ENCODE data around the gene C1orf21. TPM values are rescaled to one million over a fixed set of nuclear protein-coding genes. Genes with fewer than 3 reads are reported as not detected.

C1orf21 gene
- total RNA-seq, 1 donor from 2014 or later: 5.5 TPM

GRCh38 chr1:184385865-184386311 is 941 bp upstream of the C1orf21 start:
- intact Hi-C loops (cut with micrococcal nuclease): loop anchor here (1.0 to 5.0 kb wide), 8 partner anchors 225 to 914 kb away; partner anchors contain the start of genes ARPC5, EDEM3, RNF2 and SMG7

DNA sequence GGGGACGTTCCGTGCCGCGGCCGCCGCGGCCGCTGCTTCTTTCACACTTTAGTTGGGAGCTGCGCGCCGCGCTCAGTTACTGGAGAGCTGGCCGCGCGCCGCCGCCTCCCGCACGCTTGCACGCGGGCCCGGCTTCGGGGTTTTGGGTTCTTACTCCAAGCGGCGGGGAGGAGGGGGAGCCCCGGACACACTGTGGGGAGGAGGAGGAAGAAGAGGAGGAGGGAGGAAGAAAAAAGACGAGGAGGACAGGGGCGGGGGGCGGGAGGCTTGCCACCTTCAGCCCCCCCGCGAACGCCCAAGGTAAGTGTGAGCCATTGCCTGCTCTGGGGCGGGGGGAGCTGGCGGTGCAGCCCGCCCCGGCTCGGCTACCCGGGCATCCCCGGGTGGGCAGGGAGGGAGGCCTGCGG is 243 bp downstream of the C1orf21 start:
- intact Hi-C loops (cut with micrococcal nuclease): loop anchor here (1.0 to 5.0 kb wide), 8 partner anchors 104 to 915 kb away; partner anchors contain the start of genes ARPC5, EDEM3, RNF2 and SMG7

- intact Hi-C loops (cut with micrococcal nuclease): loop anchor here (1.0 to 5.0 kb wide), 10 partner anchors 104 to 915 kb away; partner anchors contain the start of genes ARPC5, EDEM3, RNF2 and SMG7
Measured at GRCh38 chr1:184387476-184388318, 868 bp downstream of the C1orf21 start.

GRCh38 chr1:184388319-184388889 is 1.6 kb downstream of the C1orf21 start:
- intact Hi-C loops (cut with micrococcal nuclease): loop anchor here (2.0 to 5.0 kb wide), 5 partner anchors 314 to 916 kb away; partner anchors contain the start of genes ARPC5 and SMG7

DNA sequence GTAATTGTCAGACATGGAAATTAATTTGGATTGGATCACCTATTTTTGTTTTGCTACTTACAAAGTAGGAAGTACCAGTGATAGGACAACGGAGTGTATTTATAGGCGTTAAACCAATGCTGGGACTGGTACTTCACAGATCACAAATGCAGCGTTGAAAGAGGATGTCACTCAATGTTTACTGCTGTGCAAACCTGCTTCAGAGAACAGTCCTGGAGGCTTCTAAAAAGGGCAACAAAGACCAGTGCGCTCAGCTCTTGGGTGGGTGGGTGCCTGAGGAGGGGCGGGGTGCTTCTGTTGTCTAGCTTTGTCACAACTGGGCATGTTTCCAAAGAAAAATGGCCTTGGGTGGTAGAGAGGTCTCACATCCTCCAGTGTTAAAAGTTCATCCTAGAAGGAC is 2.1 kb downstream of the C1orf21 start:
- intact Hi-C loops (cut with micrococcal nuclease): loop anchor here (2.0 to 5.0 kb wide), 5 partner anchors 314 to 917 kb away; partner anchors contain the start of genes ARPC5 and SMG7

DNA sequence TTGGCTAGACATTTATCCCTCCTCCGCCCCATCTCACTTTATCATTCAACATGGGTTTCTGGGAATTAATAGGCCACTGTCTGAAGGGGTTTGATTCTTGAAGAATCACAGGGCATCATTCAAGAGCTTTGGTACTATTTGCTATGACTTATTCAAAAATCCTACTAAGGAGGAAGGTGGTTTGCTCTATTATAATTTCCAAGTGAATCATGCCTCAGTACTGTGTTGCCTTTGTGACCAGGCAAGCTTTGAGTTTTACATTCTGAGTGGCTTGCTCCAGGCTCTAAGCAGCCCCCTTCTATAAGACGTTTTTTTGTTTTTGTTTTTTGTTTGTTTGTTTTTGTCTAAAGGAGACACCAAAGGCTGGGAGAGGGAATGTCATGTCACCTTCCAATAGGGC is 2.6 kb downstream of the C1orf21 start:
- intact Hi-C loops (cut with micrococcal nuclease): loop anchor here (2.0 to 5.0 kb wide), 5 partner anchors 315 to 917 kb away; partner anchors contain the start of genes ARPC5 and SMG7

GRCh38 chr1:184390889-184391288 is 4.1 kb downstream of the C1orf21 start:
- intact Hi-C loops (cut with micrococcal nuclease): no loop called here

DNA sequence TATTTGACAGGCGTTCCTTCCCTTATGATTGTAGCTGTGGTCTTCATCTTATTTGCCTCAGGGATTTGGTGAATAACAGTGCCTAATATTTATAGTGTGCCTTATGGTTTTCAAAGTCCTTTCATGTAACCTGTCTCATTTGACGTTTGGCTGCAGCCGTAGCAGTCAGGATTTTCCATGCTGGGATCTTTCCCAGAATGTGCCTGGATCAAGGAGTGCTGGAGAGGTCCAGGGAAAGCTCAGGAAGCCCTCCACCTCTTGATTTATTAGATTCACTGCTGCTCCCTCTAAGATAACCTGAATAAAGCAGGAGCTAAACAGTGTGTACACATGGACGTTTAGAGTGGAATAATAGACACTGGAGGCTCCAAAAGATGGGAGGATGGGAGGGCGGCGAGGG is 5.2 kb downstream of the C1orf21 start:
- intact Hi-C loops (cut with micrococcal nuclease): no loop called here

- intact Hi-C loops (cut with micrococcal nuclease): no loop called here
Measured at GRCh38 chr1:184392779-184393522, 6.1 kb downstream of the C1orf21 start.

DNA sequence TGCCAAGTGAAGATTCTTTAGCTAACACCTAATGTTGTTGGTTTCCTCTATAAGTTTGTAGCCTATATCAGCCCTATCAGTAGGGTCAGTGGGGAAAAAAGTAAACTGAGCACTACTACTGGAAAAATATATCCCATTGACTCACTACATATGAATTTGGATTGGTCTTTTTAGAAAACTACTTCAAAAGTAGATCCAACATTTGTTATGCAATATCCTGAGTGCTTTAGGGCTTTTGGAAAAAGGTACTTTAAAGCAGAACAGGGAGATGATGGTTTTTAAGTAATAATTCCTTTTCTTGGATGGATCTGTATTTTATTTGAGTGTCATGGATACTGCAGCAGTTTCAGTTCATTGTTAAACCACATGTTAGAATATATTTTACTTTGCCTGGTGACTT is 7.1 kb downstream of the C1orf21 start:
- intact Hi-C loops (cut with micrococcal nuclease): no loop called here

GRCh38 chr1:184395370-184395769 is 8.5 kb downstream of the C1orf21 start:
- intact Hi-C loops (cut with micrococcal nuclease): no loop called here

DNA sequence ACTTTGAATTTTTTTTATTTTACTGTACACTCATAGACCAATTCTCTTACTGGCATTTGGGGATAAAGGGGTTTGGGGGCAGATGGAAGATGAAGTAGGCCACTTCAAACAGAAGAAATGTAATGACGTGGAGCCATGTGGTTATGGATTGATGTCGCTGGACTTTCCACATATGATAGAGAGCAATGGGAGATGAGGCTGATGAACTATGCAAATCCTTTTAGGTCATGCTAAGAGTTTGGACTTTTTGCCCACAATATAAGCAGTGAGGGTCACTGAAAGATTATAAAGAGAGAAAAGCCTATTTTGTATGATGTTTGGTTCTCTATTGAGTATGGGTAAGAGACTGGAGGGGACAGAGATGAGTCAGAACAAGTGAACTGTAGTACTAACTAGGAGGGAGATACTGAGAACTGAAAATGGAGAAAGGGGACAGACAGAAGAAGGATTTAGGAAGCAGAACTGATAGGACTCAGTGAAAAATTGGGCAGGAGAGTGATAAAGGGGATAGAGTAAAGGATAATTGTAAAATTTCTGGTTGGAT is 9.2 kb downstream of the C1orf21 start:
- intact Hi-C loops (cut with micrococcal nuclease): no loop called here

- intact Hi-C loops (cut with micrococcal nuclease): no loop called here
Measured at GRCh38 chr1:184399192-184399847, 12.5 kb downstream of the C1orf21 start.

DNA sequence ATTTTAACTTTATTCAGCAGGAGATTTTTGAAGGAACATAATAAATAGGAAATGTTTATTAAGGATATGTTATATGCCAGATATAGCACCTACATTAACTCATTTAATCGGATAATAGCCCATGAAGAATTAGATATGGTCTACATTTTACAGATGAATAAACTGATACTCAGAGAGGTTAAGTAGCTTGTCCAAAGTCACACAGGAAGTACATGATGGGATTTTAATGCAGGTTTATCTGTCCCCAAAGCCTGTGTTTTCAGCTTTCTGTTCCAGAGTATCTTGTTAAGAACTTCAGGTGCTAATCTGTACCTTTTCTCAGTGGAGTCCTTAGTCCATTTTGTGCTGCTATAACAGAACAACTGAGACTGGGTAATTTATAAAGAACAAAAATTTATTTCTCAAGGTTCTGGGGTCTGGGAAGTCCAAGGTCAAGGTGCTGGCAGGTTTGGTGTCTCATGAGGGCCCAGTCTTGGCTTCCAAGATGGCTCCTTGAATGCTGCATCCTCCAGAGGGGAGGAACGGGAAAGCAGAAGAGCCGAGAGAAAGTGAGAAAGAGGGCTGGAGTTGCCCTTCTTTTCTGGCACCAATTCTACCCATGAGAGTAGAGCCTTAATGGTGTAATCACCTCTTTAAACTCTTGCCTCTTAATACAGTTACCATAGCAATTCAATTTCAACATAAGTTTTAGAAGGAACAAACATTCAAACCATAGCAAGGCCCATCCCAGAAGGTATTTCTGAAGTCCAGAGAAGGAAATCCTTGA is 17.3 kb downstream of the C1orf21 start:
- intact Hi-C loops (cut with micrococcal nuclease): no loop called here

DNA sequence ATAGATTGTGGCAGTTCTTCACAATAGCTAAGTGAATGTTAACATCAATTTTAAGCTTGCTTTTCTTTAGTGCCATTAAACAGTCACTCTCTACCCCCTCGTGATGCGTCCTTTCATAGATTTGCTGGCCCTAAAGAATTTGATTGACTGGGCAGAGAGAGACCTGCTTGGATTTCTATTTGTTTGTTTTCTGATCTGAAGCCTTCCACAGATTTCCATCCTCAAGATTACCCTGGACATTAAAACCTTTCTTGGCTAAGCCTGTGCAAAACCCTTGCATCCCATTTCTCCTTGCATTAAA is 17.8 kb downstream of the C1orf21 start:
- intact Hi-C loops (cut with micrococcal nuclease): no loop called here

- intact Hi-C loops (cut with micrococcal nuclease): no loop called here
Measured at GRCh38 chr1:184405094-184405800, 18.4 kb downstream of the C1orf21 start.

- intact Hi-C loops (cut with micrococcal nuclease): no loop called here
Measured at GRCh38 chr1:184405801-184406142, 18.9 kb downstream of the C1orf21 start.

DNA sequence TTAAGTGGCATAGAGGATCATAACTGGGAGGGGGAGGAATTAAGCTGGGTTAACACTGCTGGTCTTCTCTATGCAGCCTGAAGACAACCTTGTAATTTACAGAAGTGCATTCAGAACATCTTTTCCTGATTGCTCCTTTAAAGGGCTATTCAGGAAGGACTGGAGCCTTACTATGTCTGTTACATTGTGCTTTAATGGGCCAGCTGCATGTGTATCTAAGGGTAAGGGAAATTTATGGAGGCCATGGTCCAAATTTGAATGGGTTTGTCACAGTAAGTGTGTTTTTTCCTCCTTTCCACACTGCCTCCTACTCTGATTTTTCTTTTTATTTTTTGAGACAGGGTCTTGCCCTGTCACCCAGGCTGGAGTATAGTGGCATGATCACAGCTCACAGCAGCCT is 19.6 kb downstream of the C1orf21 start:
- intact Hi-C loops (cut with micrococcal nuclease): no loop called here

GRCh38 chr1:184407816-184408510 is 21.1 kb downstream of the C1orf21 start:
- intact Hi-C loops (cut with micrococcal nuclease): no loop called here

Data from T-helper 1 cell treated with Interleukin-12 subunit alpha and Interleukin-12 subunit beta and Interleukin-4 antibody, amounts not matched to agents 30 ng/mL and 1 ng/mL, for 36 hours (primary cell).